ACHN (cell line): Measurements from ENCODE around the gene COPB2.
"Not testable (repeated sequence)": the region's sequence is repeated elsewhere in the genome, so short reads cannot be mapped to it uniquely, and the experiment has no call there.

Experiments
- DNase-seq: peaks from one replicate; pipeline ENCODE4 v3.0.0-alpha.2; 2015
- in situ Hi-C: cut with HindIII; loops from 2 replicates; pipeline ENCODE4 v1.10.0; 2017; ENCODE audit warnings: low sequenced_read_pairs, low pct_ligation_motif_present, low pct_unique_long_range_greater_than_20kb

COPB2 gene

DNA sequence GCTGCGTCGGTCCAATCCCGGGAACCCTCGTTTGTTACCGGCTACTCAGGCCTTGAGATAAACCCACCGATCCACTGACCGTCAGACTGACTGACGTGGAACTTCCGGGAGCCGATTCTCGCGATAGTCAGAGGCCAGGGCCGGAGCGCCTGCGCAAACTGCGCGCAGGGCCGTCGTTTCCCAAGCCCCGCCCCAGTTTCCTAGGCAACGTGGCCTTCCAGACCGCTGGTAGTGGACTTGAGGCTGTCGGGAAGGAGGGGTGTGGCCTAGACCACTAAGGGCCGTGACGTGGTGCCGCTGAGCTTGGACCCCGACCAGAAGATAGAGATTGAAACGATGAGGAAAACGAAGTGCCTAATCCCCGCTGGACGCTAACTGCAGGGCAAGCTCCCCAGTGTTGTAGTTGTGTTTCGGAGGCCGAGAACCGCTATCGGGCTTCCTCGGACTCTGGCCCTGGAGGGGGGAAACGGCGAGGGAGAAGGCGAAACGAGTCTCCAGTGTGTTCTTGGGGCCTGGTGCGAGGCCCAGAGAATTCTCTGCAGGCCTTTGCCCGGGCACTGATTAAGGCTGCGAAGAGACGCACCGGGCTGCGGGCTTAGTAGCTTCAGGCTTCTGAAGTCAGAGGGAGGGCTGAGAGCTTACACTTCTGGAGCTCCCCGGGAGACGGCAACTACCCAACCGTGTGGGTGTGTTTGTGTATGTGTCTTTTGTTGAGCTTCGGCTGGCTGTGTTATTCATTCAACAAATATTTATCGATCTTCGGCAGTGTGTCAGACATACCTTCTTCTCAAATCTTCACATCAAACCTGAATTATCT lies at the start of gene COPB2:
TSS of gene COPB2 (minus strand) at position 96 of the 817 bp plus-strand sequence. CDS start 97 bp downstream, outside the sequence.
- in situ Hi-C loops = no loop called here
- DNase-seq = peak; percentile 97

DNA sequence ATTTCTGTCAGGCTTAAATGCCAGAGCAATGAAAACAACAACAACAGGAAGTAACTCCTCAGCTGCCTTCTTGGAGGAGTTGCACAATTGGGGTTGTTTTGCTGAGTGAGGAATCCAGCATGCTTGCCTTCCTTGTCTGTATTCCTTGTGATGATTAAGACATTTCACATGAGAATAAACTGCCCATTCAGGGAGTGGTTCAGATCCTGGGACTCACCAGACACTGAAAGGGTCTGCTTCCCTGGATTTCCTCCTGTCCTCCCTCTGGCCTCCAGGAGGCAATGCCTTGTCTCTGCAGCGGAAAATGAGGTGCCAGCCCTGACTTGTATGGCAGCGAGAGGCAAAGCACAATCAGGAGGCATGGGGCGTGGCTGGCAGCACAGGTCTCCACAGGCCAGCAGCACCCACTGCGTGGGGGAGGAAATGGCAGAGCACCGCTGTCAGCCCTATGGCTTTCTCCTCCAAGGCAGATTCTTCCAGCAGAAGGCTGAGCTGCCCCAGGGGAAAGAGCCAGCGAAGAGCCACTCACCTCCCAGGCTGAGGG lies 45.4 kb upstream of the COPB2 start:
- DNase-seq = no peak

DNA sequence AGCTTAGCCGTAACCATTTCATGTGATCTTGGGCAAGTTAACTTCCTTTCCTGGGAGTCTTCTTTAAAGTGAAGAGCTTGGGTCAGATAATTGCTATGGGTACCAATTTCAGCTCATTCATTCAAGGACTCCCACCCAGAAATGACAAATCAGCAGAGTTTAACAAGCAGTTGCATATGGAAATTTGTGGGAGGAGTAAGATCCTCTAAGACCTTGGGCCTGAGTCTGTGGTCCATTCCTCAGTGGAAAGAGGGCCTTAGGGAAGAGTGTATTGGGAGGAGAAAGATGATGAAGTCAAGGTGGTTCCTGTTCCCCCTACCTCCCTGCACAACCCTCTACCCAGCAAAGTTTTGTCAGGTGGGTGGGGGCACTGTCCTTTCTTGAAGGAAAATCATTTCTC lies 44.8 kb upstream of the COPB2 start:
- DNase-seq = no peak
- in situ Hi-C loops = no loop called here

More for the DNA sequence above, 45.4 kb upstream of the COPB2 start:
- in situ Hi-C loops = no loop called here

DNA sequence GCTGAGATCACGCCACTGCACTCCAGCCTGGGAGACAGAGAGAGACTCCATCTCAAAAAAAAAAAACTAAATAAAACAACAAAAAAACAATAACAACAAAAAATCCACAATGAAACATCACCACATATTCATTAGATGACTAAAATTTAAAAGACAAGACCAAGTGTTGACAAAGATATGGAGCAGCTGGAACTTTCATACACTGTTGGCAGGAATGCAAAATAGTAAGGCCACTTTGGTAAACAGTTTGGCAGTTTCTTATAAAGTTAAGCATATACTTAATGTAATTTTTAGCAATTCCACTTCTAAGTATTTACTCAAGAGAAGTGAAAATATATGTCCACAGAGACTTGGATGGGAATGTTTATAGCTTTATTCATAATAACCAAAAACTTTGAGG lies 43.6 kb upstream of the COPB2 start:
- in situ Hi-C loops = no loop called here
- DNase-seq = no peak

DNA sequence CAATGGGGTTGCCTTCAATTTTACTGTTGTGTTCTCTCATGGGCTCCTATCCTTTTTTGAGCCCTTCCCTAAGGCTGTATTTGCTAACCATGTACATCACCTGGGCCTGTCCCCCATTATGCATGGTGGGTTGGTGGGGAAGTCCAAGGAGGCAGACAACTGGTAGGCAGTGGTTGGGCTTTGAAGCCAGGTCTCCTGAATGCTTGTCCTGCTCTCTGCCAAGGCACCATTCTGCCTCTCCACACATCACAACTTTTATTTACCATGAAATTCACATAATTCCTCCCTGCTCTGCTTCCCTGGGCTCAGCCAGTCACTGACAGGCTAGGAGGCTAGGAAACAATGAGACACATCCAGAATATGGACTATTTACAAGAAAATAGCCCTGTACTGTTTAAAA lies 41.0 kb upstream of the COPB2 start:
- in situ Hi-C loops = no loop called here
- no peak for DNase-seq

DNA sequence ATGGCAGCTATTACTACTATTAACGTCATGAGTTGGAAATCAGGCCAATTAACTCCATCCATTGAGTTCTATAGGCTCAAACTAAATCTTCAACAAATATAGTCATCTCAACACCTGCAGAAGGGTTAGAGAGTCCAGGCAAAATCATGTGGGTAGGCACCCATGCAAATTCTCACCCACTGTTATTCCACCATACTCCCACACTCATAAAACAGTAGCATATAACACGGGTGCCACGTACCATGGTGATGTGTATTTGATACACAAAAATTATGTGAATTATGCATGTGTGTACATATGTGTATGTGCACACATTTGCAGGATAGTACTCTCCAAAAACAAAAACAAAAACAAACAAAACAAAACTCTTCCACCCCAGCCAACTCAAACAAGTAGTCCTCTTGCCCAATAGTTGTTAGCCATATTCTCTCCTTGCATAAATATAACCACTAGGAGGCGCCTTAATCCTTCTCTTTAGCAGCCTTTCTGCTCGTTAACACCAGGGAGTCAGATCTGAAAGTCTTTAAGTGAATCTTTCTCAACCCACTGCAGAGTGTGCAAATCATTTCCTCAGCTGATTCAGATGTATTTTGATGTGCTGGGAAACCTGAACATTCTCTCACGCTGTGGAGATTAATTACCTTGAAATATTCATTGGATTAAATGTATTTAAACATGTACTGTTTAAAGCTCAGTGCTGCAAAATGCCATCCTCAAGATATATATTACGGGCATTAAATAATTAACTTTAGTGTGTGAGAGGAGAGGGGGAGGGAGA lies 38.0 kb upstream of the COPB2 start:
- in situ Hi-C loops = no loop called here
- DNase-seq = peak; percentile 69

DNA sequence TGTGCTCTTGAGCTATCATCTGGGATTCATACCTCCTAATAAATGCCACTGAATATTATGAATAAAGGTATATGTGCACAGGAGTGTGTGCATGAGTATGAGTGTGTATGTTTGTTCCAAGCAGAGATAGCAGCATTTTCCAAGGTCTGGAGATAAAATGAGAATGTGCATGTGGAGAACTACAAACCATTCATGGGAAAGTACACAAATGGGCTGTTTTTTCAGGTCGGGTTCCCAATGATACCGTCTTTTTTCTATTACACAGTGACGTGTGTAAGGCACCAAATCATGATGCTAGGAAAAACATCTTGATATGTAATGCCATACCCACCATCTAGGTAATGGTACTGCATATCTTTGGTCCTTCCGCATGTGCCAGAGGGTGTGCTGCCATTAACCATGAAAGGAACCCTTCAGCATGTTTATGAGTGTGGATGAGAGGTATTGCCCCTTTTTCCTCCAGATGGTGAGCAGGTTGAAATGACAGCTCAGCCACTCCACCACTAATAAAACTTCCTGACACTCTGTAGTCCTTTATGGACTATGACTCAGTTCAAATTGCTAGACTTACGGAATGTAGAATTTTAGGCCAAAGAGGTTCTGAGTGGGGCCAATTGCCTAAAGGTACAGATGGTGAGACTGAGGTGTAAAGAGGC lies 36.4 kb upstream of the COPB2 start:
- no peak for DNase-seq
- in situ Hi-C loops = no loop called here

DNA sequence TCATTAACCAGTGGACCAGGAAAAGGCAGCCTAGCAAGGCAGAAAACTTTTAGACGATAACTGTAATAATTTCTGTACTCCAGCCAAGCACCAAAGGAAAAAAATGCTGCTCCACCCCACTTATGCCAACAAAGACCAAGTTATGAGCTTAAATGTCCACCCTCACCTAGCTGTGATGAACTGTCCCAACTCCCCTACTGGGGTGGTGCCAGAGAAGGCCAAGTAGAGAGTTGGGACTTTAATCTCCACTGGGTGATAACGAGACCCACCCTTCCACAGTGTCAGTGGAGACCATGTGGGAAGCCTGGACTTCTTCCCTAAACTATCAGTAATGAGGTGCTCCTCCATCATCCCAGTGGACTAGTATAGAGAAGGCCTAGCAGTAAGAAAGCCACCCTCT lies 33.8 kb upstream of the COPB2 start:
- DNase-seq = no peak
- in situ Hi-C loops = no loop called here

DNA sequence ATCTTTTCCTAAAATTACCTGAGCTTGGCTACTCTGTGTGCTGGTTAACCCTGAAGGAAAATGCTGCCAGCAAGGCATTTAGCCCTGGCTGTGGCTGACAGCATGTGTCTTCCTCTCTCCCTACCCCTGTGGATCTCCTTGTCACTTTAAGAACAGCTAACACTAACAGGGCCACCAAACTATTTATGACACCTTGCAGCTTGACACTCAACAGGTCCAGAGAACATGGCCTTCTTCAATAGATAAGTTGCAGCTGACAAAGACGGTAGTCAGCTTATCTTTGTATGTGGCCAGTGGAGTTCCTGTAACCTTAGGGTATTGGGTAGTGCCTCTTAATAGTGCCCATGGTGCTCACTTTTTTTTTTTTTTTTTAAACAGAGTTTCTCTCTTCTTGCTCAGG lies 32.0 kb upstream of the COPB2 start:
- DNase-seq = no peak
- in situ Hi-C loops = no loop called here

DNA sequence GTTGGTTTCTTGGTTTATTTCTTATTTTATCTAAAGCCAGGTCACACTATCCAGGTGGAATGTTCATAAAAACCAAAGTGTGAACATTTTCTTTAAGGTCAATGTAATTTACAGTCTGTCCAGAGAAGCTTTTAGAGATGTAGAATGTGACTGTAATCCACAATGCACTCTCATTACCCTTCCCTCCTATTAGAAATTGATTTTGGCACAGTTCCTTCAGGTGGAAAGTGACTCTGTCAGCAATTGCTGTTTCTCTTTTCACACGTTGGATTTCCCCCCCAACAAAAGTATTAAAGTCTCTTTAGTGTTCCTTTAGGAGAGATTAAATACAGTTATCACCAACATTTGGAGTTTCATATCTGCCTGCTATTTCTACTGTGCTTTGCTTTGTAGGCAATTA lies 31.6 kb upstream of the COPB2 start:
- in situ Hi-C loops = no loop called here
- DNase-seq = no peak

DNA sequence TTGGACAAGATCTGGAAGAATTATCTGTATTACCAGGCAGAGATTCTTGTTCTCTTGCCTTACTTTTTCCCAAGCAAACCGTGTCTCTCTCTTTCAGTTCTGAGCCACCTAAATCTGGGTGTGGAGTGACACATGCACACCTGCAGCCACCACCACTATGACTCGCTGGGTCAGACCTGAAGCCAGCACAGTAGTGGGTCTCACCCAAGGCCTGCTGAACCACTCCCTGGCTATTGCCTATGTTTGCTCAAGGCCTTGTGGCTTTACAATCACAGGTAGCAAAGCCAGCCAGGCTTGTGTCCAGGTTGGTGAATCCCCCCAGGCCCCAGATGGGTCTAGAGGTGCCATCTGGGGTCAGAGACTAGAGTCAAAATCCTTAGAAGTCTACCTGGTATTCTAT lies 28.7 kb upstream of the COPB2 start:
- in situ Hi-C loops = no loop called here
- DNase-seq = no peak

DNA sequence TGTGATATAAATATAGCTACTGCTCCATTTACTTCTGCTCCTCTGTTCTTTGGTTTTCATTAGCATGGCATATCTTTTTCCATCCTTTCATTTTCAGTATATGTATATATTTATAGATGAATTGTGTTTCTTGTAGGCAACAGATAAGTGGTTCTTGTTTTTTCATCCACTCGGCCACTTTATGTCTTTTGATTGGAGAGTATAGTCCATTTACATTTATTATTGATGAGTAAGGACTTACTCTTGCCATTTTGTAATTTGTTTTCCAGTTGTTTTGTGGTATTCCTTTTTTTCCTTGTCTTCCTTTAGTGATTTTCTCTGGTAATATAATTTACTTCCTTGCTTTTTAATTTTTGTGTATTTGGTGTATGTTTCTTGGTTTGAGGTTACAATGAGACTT lies 26.8 kb upstream of the COPB2 start:
- in situ Hi-C loops = no loop called here
- DNase-seq = no peak

DNA sequence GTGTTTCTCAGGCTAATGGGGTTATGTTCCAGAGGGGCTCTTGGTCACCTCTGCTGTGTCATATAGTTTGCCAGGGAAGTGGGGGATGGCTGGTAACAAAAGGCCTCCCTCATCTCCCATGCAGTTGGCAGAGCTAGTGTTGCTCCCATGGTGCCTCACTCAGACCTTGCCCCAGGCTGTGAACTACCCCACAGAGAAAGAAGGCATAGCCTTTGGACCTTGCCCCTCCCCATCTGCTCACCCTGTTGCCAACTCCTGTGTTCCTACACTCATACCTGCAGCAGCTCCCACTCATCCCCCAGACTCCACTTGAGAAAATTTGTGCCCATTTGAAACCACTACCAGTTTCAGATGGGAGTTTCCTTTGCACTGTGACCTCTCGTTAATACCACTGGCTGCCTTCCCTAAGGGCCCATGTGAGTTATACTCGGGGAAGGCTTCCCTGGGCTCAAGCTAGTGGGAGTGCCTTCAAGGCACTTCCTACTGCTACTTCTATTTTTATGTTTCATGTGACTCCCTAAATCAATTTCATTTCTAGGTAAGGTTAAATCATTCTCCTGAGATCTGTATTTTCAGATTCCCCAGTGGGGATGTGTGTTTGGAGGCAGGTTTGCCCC lies 25.3 kb upstream of the COPB2 start:
- no peak for DNase-seq
- in situ Hi-C loops = no loop called here

DNA sequence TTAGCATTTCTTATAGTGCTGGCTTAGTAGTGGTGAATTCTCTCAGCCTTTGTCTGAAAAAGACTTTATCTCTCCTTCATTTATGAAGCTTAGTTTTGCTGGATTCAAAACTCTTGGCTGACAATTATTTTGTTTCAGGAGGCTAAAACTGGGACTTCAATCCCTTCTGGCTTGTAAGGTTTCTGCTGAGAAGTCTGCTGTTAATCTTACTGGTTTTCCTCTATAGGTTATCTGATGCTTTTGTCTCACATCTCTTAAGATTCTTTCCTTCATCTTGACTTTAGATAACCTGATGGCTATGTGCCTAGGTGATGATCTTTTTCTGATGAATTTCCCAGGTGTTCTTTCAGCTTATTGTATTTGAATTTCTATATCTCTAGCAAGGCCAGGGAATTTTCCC lies 23.4 kb upstream of the COPB2 start:
- DNase-seq, in situ Hi-C loops: not testable (repeated sequence)

DNA sequence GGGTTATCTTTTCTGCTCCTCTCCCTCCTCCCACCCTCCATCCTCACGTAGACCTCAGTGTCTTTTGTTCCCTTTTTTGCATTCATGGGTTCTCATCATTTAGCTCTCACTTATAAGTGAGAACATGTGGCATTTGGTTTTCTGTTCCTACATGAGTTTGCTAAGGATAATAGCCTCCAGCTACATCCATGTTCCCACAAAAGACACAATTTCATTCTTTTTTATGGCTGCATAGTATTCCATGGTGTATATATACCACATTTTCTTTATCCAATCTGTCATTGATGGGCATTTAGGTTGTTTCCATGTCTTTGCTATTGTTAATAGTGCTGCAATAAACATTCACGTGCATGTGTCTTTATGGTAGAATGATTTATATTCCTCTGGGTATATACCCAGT lies 11.7 kb upstream of the COPB2 start:
- DNase-seq, in situ Hi-C loops: not testable (repeated sequence)

DNA sequence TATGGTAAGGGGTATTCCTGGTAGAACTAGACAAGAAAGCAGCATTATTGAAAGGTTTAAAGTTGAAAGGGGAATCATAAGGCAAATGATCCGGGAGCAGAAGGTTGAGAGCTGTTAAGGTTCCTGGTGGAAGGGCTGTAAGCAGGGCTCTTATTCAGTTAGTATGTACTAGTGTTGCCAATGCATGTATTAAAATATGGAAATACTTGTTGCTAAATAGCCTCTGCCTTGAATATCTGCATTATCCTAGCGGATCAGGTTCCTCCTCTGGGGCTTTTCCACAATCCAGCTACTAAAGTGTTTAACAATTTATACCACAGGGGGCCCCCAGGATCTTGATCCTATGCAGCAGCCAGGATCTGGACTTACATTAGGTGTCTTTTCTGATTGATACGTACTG lies 7.3 kb upstream of the COPB2 start:
- in situ Hi-C loops = no loop called here
- no peak for DNase-seq

DNA sequence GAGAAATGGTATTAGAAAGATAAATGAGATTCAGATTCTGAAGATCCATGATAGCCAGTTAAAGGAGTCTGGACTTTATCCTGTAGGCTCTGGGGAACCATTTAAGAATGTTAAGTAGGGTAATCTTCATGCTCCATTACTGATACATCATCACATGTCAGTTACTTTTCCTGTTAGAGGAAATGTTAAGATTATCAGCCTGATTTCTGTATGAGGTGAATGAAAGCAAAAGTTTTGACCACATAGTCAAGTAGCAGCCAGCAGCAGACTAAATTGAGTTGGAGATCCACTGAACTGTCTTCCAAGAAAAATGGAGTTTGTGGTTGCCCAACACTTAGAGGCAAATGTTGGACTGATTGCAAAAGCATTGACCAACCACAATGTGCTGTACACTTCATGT lies 4.7 kb upstream of the COPB2 start:
- DNase-seq = no peak
- in situ Hi-C loops = no loop called here

DNA sequence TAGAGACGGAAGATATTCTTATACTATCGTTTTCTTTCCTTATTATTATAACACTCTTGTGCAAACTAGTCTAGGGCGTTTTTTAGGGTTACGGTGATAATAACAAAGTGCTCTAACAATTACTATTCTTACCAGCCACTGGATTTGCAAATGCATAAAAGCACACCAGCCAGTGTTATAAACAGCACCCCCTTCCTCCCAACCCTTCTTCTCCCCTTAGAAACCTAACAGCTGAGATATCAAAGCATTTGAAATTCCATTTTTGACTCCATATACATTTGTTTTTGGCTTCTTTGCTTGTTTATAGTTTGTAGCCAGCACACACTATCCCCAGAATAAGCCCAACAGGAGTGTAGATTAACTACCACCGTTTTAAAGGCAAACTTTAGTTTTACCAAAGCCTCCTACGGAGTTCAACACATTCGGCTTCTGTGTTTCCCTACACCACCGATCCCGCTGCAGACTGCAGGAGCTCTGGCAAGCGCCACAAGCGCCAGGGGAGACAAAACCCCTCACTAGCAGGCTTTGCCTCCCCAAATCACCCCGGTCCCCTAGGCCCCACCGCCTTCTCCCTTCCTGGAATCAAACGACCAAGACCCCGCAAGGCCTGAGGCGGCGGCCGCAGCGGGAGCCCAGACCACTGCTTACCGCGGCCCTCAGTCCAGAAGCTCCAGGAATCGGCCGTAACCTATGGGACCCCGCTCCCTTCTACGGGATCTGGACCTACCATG lies 461 bp downstream of the COPB2 start:
- in situ Hi-C loops = no loop called here
- DNase-seq = peak; percentile 22
